Adrenal gland (tissue), 12 donors: Measurements from ENCODE around the gene RASAL1. TPM values are rescaled to one million over a fixed set of nuclear protein-coding genes. Genes with fewer than 3 reads are reported as not detected.

Source experiments
- DNase-seq, 7 donors: peaks; one replicate each; pipeline ENCODE4 v3.0.0-alpha.2; 2019 to 2020
- H3K27ac ChIP-seq, 5 donors: fragments of 200-600 bp; sonication (generic) in 4 of 5; 1 replicate in 3 of 5; 2 replicates in 2 of 5; pipeline versions ENCODE4 v1.5.1 to v1.8.0; 2016 to 2020; ENCODE audit warnings: mild to moderate bottlenecking in 1 of 5
- H3K27me3 ChIP-seq: fragments of 200-600 bp; 2 replicates; pipeline ENCODE4 v1.8.0; 2021
- H3K36me3 ChIP-seq, 2 donors: fragments of 200-600 bp; replicated peaks in 1 of 2; 1 replicate in 1 of 2; 2 replicates in 1 of 2; pipeline versions ENCODE4 v1.5.1 to v1.8.0; 2018 to 2022
- H3K4me1 ChIP-seq, 2 donors: fragments of 200-600 bp; replicated peaks in 1 of 2; 1 replicate in 1 of 2; 2 replicates in 1 of 2; pipeline versions ENCODE4 v1.5.1 to v1.8.0; 2018 to 2021
- H3K4me3 ChIP-seq, 4 donors: fragments of 200-600 bp; sonication (generic) in 3 of 4; one replicate each; pipeline ENCODE4 v1.5.1; 2016 to 2018
- H3K9me3 ChIP-seq, 3 donors: fragments of 200-600 bp; sonication (generic) in 1 of 3; replicated peaks in 1 of 3; 1 replicate in 2 of 3; 2 replicates in 1 of 3; pipeline versions ENCODE4 v1.5.1 to v1.8.0; 2016 to 2021
- POLR2A ChIP-seq, 2 donors: fragments of 450-650 bp; IDR thresholded peaks; one replicate each; pipeline ENCODE4 v1.6.1; 2017; ENCODE audit warnings: antibody characterized with exemption in 2 of 2, mild to moderate bottlenecking in 2 of 2, moderate library complexity in 1 of 2
- WGBS, 4 donors: extraction: QIAGEN DNeasy Blood & Tissue Kit in 2 of 4; methylation state at CpG; one replicate each; pipeline versions ENCODE4 v1.1.5 to v1.1.7; 2013 to 2017; 5-methylcytosine and 5-hydroxymethylcytosine counted together
- intact Hi-C, 2 donors: fragments of 100-400 bp; cut with DNase I; formaldehyde crosslinking; loops; one replicate each; pipeline versions ENCODE4 v1.14.1 to v1.15.0; 2022 to 2023
- polyA plus RNA-seq, 3 donors: library from polyadenylated mRNA; stranded (reverse); fragments of 200-250 nt in 2 of 3; fragments of 350-450 nt in 1 of 3; fragmentation: Illumina TruSeq in 1 of 3; extraction: RNeasy Lipid Tissue Mini Kit (QIAGEN cat#74804) in 1 of 3; gene quantifications; one replicate each; pipeline ENCODE4 v1.2.3, GENCODE V29; 2013 to 2014
- total RNA-seq, 9 donors: library from RNA; depleted of rRNA in 4 of 9; stranded (reverse); fragments of >200 nt in 4 of 9; fragments of 120-200 nt in 1 of 9; fragmentation: NEBNext Ultra II Directional in 1 of 9; extraction: Animal tissue kit (Norgen Biotek cat#: 25700) in 1 of 9; gene quantifications; one replicate each; pipeline versions ENCODE4 v1.1.0 to v1.2.4, GENCODE V29; 2013 to 2023
- TF ChIP-seq, protein P1 (sequence below), 6 experiments: fragments of 450-650 bp in 4 of 6; fragments of 200-600 bp in 2 of 6; sonication (generic) in 1 of 6; IDR thresholded peaks; 1 replicate in 5 of 6; 2 replicates in 1 of 6; pipeline versions ENCODE4 v1.5.1 to v1.8.0; 2016 to 2021; ENCODE audit warnings: antibody characterized with exemption in 6 of 6, mild to moderate bottlenecking in 2 of 6, moderate library complexity in 1 of 6
- donor health status: healthy with polysubstance abuse.
- donor health status: Bipolar disorder and iron deficiency.
- donor health status: DM: yes; HTN: yes; CAD: no.
- donor health status: DM: no; HTN: no; CAD: no.
- donor health status: DM: no; HTN: no; CAD: no.
- donor health status: DM: yes; HTN: yes; CAD: no.

The RASAL1 gene
- total and polyA plus RNA-seq, 12 donors = 22.6 to 90.4 (median 43.3) TPM

DNA sequence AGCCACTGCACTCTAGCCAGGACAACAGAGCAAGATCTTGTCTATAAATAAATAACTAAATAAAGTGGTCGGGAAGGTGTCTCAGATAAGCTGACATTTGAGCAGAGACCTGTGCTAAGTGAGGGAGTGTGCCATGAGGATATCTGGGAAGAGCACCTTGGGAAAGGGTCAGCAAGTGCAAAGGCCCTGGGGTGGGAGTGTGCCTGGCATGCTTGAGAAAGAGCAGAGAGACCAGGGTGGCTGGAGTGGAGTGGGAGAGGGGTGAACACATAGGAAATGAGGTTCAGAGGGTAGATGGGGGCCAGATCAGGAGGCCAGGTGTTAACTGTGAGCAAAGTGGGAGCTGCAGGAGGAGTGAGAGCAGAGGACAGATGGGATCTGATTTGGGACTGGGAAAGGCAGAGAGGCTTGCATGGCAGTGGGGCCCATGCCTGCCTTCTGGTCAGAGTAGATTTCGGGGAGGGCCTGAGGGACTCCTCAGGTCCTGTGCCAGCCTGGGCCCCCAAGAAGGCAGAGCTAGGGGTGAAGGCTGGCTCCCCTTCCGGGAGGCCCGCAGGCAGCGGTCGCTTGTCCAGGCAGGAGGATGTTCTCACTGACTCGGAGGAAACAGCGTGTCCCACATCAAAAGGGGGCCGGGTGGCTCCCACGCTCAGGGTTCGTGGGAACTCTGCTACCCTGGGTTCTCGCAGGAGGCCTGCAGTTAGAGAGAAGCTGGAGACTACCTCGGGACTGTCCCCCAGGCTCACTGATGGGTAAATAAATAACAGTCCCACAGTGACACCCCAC lies 46.4 kb downstream of the RASAL1 start:
- WGBS, 4 donors = 76 to 85% (median 81%) methylated on average over 9 to 13 of the region's 13 CpGs
- Histone ChIP-seq H3K9me3 (no peaks in the 10 kb centered on the region), H3K4me1 (peaks cover 0 to 4% of the 10 kb centered on the region in 2 donors), H3K27me3 (no peaks in the 10 kb centered on the region), H3K36me3 (no peaks in the 10 kb centered on the region), H3K27ac (no peak overlapping the region), H3K4me3 (no peak overlapping the region)
- intact Hi-C loops = no loop called here
- DNase-seq = no peak
- TF ChIP-seq, protein P1, sequence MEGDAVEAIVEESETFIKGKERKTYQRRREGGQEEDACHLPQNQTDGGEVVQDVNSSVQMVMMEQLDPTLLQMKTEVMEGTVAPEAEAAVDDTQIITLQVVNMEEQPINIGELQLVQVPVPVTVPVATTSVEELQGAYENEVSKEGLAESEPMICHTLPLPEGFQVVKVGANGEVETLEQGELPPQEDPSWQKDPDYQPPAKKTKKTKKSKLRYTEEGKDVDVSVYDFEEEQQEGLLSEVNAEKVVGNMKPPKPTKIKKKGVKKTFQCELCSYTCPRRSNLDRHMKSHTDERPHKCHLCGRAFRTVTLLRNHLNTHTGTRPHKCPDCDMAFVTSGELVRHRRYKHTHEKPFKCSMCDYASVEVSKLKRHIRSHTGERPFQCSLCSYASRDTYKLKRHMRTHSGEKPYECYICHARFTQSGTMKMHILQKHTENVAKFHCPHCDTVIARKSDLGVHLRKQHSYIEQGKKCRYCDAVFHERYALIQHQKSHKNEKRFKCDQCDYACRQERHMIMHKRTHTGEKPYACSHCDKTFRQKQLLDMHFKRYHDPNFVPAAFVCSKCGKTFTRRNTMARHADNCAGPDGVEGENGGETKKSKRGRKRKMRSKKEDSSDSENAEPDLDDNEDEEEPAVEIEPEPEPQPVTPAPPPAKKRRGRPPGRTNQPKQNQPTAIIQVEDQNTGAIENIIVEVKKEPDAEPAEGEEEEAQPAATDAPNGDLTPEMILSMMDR (IDR thresholded peaks at IDR 0.05) = no peak
- no peak for TF ChIP-seq POLR2A (IDR thresholded peaks at IDR 0.05)

DNA sequence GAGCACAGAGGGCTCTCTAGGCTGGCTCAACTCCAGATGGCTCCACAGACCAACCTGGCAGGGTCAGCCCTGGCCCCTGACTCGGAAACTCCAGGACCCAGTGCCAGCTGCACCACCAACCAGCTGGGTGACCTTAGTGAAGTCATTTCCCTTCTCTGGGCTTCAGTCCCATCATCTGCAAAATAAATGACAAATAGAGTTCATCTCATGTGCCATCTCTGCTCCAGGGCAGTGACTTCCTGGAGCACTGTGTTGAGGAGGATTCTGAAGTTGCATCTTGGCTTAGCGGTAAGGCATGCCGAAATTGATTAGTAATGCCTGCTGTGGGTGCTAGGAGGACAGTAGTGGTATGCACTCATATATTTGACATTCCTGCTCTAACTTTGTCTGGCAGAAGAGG lies 47.5 kb downstream of the RASAL1 start:
- Histone ChIP-seq H3K4me3 (no peak overlapping the region), H3K4me1 (peaks cover 0 to 3% of the 10 kb centered on the region in 2 donors), H3K27ac (no peak overlapping the region), H3K9me3 (no peaks in the 10 kb centered on the region), H3K36me3 (no peaks in the 10 kb centered on the region), H3K27me3 (no peaks in the 10 kb centered on the region)
- no peak for TF ChIP-seq POLR2A (IDR thresholded peaks at IDR 0.05)
- TF ChIP-seq, protein P1 (IDR thresholded peaks at IDR 0.05) = no peak
- intact Hi-C loops = no loop called here
- DNase-seq = no peak
- WGBS, 4 donors = 86 to 96% (median 94%) methylated on average over 3 of the region's 3 CpGs

DNA sequence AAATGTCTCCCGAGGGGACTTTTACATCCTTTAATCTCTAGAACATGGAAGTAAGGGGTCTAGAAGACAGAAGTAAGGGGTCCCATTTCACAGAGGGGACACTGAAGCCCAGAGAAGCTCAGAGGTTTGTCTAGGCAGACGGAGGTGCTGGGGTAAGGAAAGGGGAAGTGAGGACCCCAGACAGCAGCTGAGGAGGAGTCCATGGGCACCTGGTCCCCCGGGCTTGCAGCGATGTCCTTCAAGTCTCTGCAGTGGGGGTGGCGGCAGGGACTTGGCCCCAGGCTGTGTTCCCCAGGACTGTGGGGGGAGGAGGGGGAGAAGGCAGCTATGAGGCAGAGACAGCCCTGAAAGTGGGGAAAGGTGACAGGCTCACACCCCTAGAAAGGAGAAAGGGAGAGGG lies 48.4 kb downstream of the RASAL1 start:
- intact Hi-C loops = no loop called here
- DNase-seq = no peak

More for the DNA sequence above, 48.4 kb downstream of the RASAL1 start:
- Histone ChIP-seq H3K36me3 (no peaks in the 10 kb centered on the region), H3K4me1 (no peaks in the 10 kb centered on the region), H3K27ac (no peak overlapping the region), H3K27me3 (no peaks in the 10 kb centered on the region), H3K9me3 (no peaks in the 10 kb centered on the region), H3K4me3 (no peak overlapping the region)
- WGBS, 4 donors = 53 to 70% (median 62%) methylated on average over 3 to 5 of the region's 5 CpGs
- TF ChIP-seq POLR2A (IDR thresholded peaks at IDR 0.05) = no peak
- TF ChIP-seq, protein P1 (IDR thresholded peaks at IDR 0.05) = no peak
